ENCODE measurements around the gene KLF13.
A peak's percentile ranks its signal among the peaks of the same experiment; 100 is the strongest.

Gene KLF13

GRCh38 chr15:31326156-31326874 is at the start of gene KLF13:
TSS of gene KLF13 (plus strand) at chr15:31326835. CDS start at chr15:31327213, 378 bp downstream.
- peak; percentile 99 for DNase-seq

- DNase-seq = no peak
Measured at GRCh38 chr15:31277335-31278060, 49.1 kb upstream of the KLF13 start.

DNA sequence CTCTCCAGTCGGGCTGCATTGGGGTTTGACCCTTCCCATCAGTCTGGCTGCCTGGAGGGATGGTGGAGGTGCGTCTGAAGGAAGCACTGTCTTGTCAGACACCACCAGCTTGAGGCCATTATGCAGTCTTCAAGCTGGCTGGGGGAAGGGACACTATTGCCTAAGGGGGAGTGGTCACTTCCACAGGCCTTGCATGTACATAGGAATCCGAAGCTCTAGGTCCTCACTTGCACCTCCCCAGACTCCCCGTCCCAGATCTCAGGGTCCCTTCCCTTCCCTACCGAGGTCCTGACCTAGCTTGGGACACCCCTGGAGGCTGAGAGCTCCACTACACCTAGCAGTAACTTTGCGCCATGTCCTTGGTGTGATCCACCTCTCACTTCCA is 48.6 kb upstream of the KLF13 start:
- no peak for DNase-seq

GRCh38 chr15:31278544-31279220 is 48.0 kb upstream of the KLF13 start:
- no peak for DNase-seq

DNA sequence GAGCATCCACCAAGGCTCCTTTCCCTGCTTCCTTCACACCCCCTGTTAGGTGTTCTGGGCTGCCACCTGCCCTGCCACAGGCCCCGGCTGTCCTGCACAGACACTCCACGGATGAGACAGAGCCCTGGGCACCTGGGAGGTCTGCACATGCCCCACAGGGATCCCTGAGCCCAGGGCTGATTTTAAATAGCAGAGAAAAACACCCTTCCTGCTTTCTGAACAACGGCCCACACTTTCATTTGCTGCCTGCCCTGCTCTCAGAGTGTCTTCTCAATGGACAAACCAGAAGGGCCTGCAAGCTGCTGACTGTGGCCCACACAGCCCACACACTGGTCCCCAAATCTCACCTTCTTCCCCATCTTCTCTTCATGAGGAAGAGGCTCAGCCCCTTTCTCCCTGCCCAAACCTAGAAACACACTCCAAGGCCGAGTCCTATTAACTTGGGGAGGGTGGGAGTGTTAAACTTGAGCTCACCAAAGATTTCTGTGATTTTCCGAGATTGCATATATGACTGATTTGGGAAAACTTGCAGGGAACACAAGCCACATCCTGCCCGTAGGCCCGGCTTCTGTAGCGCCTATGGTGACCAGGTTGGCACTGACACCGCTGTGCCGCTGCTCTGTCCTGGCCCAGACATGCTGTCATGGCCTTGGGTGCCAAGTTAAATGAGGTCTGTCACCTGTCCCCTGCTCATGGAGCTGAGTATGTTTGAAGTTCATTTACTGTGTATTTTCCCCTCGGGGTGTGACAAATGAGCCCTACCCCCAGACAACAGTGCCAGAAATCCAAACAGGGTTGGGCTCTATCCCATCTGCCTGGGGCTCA is 47.2 kb upstream of the KLF13 start:
- no peak for DNase-seq

DNA sequence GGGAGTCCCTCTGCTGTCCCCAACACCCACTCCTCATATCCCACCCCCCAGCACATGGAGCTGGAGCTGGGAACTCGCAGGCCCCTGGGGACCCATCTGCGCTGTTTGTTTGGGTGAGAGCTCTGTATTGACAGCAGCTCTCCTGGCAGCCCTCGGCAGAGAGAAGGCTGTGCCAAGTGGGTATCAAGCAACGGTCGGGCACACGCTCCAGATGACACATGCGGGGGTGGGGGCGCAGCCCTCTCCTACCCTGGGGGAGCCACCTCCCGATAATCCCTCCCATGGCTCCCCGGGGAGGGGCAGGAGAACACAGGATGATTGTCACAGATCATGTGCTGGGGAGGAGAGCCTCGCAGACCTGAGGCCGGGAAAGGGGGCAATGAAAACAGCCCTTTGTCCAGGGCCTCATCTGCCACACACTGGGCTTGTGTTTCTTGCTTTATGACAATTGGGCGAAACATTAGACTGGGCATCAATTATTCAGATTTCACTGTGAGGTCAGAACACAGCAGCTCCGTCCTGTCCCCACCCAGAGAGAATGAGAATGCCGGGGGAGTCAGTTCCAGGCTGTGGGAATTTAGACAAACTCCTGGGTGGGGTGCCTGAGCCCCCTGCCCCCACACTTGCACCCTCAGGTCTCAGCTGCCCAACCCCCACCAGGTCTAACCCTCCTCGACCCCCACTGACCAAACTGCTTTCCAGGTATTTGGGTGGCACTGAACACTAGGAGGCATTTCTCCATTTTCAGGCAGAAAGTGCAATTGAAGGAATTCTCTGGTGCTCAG is 46.4 kb upstream of the KLF13 start:
- DNase-seq = no peak

GRCh38 chr15:31280831-31281216 is 45.8 kb upstream of the KLF13 start:
- no peak for DNase-seq

DNA sequence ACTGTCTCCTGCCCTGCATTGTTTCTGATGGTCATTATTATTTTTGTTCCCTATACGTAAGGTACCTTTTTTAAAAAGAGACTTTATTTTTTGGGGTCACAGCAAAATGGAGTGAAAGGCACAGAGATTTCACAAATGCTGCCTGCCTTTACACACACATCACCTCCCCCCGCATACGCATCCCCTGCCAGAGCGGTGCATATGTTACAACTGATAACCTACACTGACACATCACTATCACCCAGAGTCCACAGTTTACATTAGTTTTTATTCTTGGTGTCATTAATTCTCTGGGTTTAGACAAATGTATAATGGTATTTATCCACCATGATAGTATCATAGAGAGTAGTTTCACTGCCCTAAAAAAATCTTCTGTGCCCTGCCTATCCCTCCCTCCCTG is 43.6 kb upstream of the KLF13 start:
- no peak for DNase-seq

DNA sequence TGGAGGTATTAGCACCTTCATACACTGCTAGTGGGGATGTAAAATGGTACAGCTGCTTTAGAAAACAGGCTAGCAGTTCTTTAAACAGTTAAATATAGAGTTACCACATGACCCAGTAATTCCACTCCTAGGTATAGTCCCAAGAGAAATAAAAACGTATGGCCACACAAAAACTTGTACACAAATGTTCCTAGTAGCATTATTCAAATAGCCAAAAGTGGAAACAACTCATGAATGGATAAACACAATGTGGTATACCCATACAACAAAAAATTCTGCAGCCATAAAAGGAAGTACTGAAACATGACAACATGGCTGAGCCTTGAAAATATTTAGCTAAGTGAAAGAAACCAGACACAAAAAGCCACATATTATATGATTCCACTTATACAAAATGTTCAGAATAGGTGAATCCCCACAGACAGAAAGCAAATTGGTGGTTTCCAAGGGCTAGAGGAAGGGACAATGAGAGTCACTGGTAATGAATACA is 40.8 kb upstream of the KLF13 start:
- DNase-seq = no peak

DNA sequence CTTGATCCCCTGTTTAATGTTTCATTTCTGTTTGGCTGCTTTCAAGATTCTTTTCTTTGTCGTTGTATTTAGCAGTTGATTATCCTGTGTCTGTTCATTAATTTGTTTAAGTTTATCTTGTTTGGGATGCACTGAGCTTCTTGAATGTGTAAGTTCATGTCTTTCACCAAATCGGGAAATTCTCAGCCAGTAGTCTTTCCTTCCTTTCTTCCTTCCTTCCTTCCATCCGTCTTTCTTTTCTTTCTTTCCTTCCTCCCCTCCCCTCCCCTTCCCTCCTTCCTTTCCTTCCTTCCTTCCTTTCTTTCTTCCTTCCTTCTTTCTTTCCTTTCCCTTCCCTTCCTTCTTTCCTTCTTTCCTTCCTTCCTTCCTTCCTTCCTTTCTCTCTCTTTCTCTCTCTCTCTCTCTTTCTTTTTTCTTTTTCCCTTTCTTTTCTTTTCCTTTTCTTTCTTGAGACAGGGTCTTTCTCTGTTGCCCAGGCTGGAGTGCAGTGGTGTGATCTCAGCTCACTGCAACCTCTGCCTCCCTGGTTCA is 35.5 kb upstream of the KLF13 start:
- DNase-seq = no peak

GRCh38 chr15:31292391-31293015 is 34.1 kb upstream of the KLF13 start:
- DNase-seq = no peak

DNA sequence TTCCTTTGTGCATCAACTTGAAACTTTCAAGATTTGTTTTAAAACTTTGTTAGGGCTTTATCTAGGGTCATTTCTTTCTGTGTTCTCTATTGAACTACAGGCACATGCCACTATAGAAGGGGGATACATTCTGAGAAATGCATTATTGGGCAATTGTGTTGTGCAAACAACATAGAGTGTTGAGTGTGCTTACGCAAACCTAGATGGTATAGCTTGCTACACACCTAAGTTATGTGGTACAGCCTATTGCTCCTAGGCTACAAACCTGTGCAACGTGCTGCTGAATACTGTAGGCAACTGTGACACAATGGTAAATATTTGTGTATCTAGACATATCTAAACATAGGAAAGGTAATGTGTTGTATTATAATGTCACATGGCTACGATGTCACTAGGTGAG is 33.0 kb upstream of the KLF13 start:
- no peak for DNase-seq

DNA sequence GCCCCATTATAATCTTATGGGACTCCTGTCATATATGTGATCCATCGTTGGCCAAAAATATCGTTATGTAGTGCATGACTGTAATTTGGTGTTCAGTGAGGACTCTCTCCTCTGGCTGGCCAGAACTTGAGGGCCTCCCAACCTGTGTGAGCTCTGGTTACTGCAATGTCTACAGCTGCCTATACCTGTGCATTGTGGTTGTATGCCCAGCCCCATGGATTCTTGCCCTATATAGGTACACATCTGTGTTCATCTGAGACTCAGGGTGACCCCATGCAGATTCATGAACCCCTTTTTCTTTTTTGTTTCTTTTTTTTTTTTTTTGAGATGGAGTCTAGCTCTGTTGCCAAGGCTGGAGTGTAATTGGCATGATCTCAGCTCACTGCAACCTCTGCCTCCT is 32.6 kb upstream of the KLF13 start:
- DNase-seq = no peak

DNA sequence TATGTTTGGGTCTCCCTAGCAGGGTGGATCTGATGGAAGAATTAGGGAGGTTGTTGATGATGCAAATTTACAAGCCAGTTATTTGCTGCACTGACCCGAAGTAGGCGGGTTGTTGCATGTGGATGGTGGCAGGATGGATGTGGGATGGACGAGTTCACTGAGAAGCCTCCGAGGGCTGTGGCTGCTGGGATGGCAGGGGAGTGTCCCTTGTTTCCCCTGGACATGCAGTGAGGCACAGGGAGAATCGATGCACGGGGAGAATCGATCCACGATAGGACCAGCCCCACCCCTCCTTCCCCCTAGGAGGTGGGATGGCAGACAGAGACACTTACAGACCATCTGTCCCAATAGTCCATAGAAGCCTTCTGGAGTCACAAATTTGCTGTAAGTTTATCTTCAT is 31.0 kb upstream of the KLF13 start:
- no peak for DNase-seq

GRCh38 chr15:31296219-31296645 is 30.4 kb upstream of the KLF13 start:
- no peak for DNase-seq

DNA sequence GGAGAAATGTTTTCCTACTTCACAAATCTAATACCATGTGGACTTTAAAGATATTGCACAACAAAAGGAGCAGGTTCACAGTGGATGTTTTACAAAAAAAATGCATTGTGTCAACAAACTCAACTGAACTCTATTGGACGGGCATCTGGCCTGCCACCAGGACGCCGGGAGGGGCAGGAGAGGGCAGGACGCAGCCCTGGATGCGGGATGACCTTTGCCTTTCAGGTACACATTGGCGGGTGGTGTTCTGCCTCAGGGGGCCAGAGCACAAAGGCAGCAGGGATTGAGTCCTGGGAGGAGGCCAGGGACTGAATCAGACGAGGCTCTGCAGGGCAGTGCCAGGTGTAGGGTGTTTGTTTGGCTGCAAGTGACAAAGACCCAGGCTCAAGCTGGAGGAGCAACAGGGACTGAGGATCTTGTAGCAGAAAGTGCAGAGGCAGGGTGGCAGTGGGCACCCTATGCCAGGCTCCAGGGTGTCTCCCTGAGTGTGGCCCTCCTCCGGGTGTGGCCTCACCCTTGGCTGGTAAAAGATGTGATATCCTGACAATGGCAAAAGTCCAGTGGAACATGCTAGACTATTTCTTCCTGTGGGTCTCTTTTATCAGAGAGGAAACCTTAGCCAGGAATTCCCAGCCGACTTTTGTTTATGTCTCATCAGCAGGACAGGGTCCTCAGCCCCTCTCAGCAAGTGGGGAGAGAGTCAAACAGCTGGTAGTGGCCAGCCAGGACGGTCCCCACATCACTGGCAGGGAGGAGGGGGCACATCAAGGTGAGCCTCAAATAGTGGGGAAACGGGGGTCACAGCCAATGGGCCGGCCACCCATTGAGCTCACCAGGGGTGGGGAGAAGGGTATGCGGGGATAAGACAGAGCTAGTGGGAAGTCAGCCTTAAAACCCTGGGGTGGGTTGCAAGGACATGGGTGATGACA is 29.7 kb upstream of the KLF13 start:
- no peak for DNase-seq

DNA sequence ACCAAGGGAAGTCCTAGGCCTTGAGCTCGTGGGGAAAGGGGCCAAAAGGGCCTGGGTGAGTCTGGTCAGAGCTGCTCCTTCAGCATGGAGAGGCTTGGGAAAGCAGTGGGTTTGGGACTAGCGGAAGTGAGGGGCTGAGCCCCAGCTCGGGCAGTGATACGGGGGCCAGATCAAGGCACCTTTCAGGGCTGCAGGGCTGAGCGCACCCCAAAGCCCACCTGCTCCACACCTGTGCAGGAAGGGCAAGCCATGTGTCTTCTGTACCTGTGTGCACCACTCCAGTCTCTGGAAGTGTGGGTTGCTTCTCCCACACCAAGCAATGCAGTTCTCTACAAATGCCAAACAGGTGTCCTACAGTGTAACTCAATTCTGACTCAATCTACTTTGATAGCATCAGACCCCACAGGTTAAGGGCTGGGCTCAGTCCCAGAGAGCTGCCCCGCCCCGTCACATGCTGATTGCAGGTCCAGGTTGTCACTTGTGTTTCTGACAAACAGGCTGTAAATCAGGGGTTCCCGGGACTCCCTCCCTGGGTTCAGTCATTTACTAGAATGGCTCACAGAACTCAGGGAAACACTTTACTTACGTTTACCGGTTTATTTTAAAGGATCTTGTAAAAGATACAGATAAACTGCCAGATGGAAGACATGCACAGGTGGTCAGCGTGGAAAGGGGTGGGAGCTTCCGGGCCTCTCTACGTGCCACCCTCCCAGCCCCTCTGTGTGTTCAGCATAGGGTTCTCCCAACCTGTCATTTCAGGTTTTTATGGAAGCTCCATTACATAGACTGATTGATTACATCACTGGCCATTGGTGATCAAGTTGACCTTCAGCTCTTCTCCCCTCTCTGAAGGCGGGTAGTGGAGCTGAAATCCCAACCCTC is 28.8 kb upstream of the KLF13 start:
- DNase-seq = no peak

DNA sequence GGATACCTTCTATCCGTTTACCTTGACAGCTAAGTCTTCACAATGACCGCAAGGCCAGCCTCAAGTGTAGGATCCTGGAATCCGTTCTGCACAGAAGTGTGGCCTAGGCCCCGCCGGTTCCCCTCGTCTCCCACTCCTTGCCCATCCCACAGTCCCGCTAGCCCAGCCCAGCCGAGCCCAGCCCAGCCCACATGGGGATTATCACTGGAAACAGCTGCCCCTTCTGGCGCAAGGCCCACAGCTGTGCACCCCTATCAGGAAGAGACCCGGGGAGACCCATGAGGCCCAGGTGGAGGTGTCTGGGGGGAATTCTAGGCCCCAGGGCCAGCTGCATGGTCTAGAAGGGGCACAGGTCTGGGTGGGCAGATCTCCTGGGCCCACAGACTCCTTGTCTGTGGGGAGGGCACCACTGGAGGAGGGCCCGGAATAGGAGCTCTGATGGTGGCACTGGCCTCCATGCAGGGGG is 27.9 kb upstream of the KLF13 start:
- no peak for DNase-seq

DNA sequence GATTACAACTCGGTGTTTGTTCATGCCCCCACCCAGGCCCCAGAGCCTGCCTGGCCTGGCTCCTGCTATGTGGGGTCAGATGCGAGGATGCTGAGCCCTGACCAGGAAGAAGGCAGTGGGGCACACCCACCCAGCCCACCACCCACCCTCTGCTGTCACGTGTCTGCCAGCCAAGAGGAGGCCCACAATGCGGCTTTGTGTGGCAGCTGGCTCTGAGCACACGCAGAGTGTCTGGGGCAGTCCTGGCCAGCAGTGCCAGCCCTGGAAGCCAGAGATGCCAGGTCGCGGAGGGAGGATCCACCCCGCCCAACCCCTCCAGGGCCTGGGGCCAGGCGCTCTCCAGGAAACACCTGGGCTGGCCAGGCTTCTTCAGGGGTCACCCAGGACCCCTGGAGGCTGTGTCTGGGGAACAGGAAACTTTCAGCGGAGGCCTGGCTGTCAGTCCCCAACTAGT is 26.4 kb upstream of the KLF13 start:
- no peak for DNase-seq

Data from NK-92 treated with Interleukin-12 subunit alpha and Interleukin-12 subunit beta, amount 100 ng/mL, for 24 hours (cell line).